Stimulated activated CD8-positive, alpha-beta memory T cell treated with anti-CD3 and anti-CD28 coated beads, Interleukin-2, amount 100 ng/mL, for 48 hours (primary cell): ENCODE results near the gene SH3GLB1.

Source experiments
- DNase-seq, 2 donors: peaks; one replicate each; pipeline ENCODE4 v3.0.0-alpha.2; 2020; ENCODE audit warnings: low read depth in 2 of 2

The SH3GLB1 gene

DNA sequence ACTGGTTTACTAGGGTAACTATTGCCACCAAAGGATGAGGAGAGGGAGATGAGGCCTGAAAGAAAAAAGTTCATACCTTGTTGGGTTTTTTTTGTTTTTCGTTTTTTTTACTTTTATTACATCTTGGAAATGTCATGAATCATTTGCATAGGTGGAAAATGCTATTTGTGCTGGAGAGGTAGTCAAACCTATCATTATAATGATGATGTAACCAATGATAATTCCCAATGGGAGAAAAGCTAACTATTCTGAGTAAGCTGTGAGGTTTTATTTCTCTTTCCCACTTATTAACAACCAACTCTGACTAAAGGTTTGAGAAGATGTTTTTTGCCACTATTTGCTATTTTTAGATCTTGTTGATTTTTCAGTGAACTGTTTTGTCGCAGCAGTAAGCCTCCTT, 29.0 kb downstream of the SH3GLB1 start:
- no peak for DNase-seq

GRCh38 chr1:86739648-86740509, 35.5 kb downstream of the SH3GLB1 start:
- no peak for DNase-seq

DNA sequence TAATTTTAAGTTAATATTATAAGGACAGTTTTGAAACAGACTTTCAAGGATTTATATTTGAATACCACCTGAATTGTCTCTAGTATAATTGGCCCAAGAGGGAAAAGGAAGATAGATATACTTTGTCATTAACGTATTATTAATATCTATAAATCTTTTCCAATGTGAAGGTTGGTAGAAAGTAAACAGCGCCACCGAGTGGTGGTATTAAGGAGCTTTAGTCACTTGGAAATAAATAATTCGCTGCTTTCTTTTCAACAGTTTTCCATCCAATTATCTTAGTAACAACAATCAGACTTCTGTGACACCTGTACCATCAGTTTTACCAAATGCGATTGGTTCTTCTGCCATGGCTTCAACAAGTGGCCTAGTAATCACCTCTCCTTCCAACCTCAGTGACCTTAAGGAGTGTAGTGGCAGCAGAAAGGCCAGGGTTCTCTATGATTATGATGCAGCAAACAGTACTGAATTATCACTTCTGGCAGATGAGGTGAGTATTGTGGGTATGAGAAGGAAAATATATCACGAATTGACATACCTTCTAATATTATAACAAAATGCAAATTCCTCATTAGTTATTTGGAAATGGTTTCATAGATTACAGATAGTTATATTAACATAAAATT, 37.7 kb downstream of the SH3GLB1 start:
- no peak for DNase-seq

- no peak for DNase-seq
Measured at GRCh38 chr1:86747304-86747703, 42.9 kb downstream of the SH3GLB1 start.

- no peak for DNase-seq
Measured at GRCh38 chr1:86748622-86749373, 44.4 kb downstream of the SH3GLB1 start.

GRCh38 chr1:86750076-86750475, 45.7 kb downstream of the SH3GLB1 start:
- DNase-seq: no peak

GRCh38 chr1:86750530-86750929, 46.2 kb downstream of the SH3GLB1 start:
- DNase-seq: no peak

DNA sequence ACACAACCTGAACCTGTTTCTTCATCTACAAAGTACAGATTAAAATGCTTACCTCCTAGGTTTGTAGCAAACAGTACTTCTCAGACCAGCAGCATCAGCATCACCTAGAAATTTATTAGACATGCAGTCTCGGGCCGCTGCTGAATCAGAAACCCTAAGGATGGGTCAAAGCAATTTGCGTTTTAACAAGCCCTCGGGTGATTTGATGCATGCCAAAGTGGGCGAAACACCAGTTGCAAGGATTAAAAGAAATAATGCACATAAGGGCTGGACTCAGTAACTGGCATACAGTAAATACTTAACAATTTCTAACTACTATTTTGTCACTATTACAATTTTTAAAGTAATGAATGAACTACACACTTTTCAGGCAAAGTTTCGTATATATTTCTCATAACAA, 47.5 kb downstream of the SH3GLB1 start:
- no peak for DNase-seq

DNA sequence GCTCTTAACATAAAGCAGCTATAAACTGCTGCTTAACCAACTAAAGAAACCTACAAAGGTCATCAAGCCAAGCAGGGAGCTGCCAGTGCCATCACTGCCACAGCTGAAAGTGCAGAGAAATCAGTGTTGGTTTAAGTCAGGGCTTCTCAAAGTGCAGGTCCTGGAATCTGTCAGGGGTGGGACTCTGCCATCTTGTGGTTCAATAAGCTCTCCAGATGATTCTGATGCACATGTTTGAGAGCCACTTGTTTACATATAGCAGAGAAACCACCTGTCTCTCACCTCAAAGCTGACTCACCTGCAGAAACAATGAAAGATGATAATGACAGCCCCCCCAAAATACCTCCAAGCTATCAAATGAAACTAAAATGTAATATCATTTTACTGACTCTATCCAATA, 49.3 kb downstream of the SH3GLB1 start:
- no peak for DNase-seq

GRCh38 chr1:86754265-86754974, 50.0 kb downstream of the SH3GLB1 start:
- DNase-seq: no peak

DNA sequence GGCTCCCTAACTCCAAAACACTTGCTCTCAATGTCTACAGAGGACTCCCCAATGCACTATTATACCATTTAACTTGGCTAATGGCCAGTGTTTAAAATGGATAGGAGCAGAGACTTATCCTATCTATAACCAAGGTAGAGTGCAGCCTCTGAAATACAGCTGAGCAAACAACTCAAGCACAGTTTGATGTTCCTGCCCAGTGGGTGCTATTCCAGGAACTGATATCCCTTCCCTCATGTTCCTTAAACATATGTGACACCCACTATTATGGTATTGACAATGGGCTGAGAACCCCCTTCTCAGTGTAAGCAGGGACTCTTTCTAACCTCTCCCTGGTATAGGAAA, 51.7 kb downstream of the SH3GLB1 start:
- DNase-seq: no peak

DNA sequence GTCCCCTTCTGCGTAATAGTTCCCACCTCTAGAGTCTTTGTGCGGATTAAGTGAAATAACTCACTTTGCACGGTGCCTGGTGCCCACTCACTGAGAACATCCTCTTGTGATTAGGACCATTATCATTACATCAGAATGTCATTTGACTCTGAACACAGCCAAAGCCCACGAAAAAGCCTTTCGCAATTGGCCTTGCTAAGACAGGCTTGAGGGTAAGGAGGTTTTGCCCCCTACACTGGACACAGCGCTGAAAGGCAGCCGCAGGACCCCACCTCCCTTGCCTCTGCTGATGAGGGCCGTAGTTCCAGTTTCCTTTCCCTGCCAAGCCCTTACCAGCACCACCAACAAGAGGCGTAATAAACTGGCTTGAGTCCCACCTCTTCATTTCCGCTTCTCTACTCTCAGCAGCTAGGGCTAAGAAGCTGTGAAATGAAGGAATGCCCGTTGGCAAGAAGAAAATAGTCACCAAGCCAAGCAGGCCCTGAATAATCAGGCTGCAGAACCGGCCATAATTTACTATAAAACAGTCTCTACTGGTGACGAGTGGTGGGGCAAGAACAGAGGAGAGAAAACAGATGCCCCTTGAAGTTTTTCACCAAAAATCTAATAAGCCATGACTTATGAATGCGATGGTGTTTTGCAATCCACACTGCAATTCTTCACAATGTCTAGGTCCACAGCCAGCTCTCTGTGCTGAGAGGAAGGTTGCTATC, 53.1 kb downstream of the SH3GLB1 start:
- DNase-seq: no peak

DNA sequence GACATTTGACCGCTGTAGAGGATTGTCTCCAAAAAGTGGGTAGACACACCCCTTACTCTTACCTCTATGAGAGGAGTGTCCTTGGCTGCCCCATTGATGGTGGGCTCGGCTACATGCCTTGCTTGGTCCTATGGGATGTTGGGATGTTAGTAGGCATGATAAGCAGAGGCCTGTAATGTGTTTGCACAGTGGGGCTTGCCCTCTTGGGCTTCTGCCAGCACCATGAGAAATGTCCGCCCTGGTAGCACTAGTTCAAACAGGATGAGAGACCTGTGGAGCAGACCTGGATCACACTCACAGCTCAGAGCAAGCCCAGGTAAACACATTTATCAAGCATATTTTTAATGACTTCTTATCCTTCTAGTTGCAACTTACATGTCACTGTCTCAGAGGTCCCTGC, 54.2 kb downstream of the SH3GLB1 start:
- DNase-seq: no peak

GRCh38 chr1:86760199-86760598, 55.8 kb downstream of the SH3GLB1 start:
- no peak for DNase-seq

GRCh38 chr1:86762336-86762735, 58.0 kb downstream of the SH3GLB1 start:
- no peak for DNase-seq

DNA sequence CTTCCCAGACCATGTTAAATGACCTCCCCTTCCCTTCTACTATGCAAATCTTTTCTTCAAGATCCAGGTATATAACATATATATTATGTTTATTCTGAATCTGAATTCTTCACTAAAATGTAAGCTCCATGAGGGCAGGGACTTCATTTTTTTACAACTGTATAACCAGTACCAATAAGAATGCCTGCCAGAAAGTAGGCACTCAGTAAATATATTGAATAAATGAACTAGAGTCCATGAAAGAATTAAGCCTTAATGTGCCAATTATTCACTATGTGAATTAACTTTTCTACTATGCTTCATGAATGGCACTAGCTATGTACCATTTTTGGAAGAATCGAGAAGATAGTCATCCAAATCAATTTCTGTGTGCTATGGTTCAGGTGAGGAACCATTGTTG, 60.1 kb downstream of the SH3GLB1 start:
- no peak for DNase-seq

DNA sequence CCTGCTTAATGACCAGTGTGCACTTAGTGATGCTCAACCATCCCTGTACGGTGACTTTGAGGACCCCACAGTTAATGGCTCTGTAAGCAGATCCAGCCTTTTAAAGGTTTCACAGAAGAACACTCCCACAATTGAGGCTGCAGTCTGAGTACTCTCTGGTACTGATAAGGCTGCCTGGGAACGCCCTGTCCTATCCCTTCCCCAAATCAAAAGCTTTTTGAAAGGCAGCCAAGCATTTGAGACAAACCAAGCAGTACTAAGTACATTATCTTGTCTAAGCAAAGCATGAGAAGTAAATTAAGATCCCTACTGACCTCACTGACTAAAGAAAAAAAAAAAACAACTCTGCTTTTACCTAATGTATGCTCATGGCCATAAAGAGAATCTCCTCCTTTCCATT, 60.7 kb downstream of the SH3GLB1 start:
- no peak for DNase-seq

GRCh38 chr1:86765674-86766073, 61.3 kb downstream of the SH3GLB1 start:
- DNase-seq: no peak

DNA sequence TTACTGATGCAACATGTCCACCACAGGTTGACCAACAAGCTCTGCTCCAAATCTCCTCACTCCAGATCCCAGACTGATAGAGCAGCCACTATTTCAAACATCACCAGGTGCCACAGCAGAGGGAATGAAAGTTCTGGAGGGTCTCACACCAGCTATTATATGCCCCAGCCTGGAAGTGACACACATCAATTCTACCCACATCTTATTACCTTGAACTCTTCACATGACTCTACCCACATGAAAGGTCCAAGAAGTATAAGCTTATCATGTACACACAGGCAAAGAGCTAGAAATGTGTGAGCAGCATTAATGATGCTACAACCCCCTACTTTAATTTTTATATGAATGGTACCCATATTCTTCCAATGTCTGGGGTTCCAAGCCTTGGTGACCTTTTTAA, 64.2 kb downstream of the SH3GLB1 start:
- DNase-seq: no peak

GRCh38 chr1:86769065-86769464, 64.7 kb downstream of the SH3GLB1 start:
- DNase-seq: no peak
